ENCODE data around the gene DPP6.
"Not testable (repeated sequence)": the region's sequence is repeated elsewhere in the genome, so short reads cannot be mapped to it uniquely, and the experiment has no call there.

Gene DPP6

GRCh38 chr7:154148791-154149516 lies 96.8 kb downstream of the DPP6 start:
- DNase-seq (ENCODE audit: low read depth), result not testable (repeated sequence)

- DNase-seq (ENCODE audit: low read depth), result not testable (repeated sequence)
Observed at GRCh38 chr7:154150656-154151055, 98.5 kb downstream of the DPP6 start.

- DNase-seq (ENCODE audit: low read depth), result not testable (repeated sequence)
Observed at GRCh38 chr7:154151306-154151705, 99.1 kb downstream of the DPP6 start.

- not testable (repeated sequence) for DNase-seq (ENCODE audit: low read depth)
Observed at GRCh38 chr7:154155928-154156327, 103.7 kb downstream of the DPP6 start.

GRCh38 chr7:154162921-154163320 lies 110.7 kb downstream of the DPP6 start:
- not testable (repeated sequence) for DNase-seq (ENCODE audit: low read depth)

GRCh38 chr7:154163642-154164041 lies 111.4 kb downstream of the DPP6 start:
- not testable (repeated sequence) for DNase-seq (ENCODE audit: low read depth)

GRCh38 chr7:154167051-154167450 lies 114.9 kb downstream of the DPP6 start:
- no peak for DNase-seq (ENCODE audit: low read depth)

GRCh38 chr7:154167807-154168206 lies 115.6 kb downstream of the DPP6 start:
- no peak for DNase-seq (ENCODE audit: low read depth)

GRCh38 chr7:154171422-154171821 lies 119.2 kb downstream of the DPP6 start:
- no peak for DNase-seq (ENCODE audit: low read depth)

- no peak for DNase-seq (ENCODE audit: low read depth)
Observed at GRCh38 chr7:154172236-154172635, 120.0 kb downstream of the DPP6 start.

GRCh38 chr7:154177584-154177983 lies 125.4 kb downstream of the DPP6 start:
- DNase-seq (ENCODE audit: low read depth), result no peak

- no peak for DNase-seq (ENCODE audit: low read depth)
Observed at GRCh38 chr7:154178895-154179294, 126.7 kb downstream of the DPP6 start.

- DNase-seq (ENCODE audit: low read depth), result no peak
Observed at GRCh38 chr7:154183482-154183881, 131.3 kb downstream of the DPP6 start.

- DNase-seq (ENCODE audit: low read depth), result no peak
Observed at GRCh38 chr7:154183946-154184345, 131.7 kb downstream of the DPP6 start.

GRCh38 chr7:154186811-154187210 lies 134.6 kb downstream of the DPP6 start:
- DNase-seq (ENCODE audit: low read depth), result no peak

- no peak for DNase-seq (ENCODE audit: low read depth)
Observed at GRCh38 chr7:154188330-154188729, 136.1 kb downstream of the DPP6 start.

- DNase-seq (ENCODE audit: low read depth), result no peak
Observed at GRCh38 chr7:154195266-154195665, 143.1 kb downstream of the DPP6 start.

GRCh38 chr7:154198481-154198880 lies 146.3 kb downstream of the DPP6 start:
- DNase-seq (ENCODE audit: low read depth), result no peak

GRCh38 chr7:154200241-154200640 lies 148.0 kb downstream of the DPP6 start:
- no peak for DNase-seq (ENCODE audit: low read depth)

- DNase-seq (ENCODE audit: low read depth), result no peak
Observed at GRCh38 chr7:154202002-154202401, 149.8 kb downstream of the DPP6 start.

GRCh38 chr7:154204046-154204445 lies 151.8 kb downstream of the DPP6 start:
- DNase-seq (ENCODE audit: low read depth), result no peak

- no peak for DNase-seq (ENCODE audit: low read depth)
Observed at GRCh38 chr7:154212861-154213260, 160.7 kb downstream of the DPP6 start.

- DNase-seq (ENCODE audit: low read depth), result no peak
Observed at GRCh38 chr7:154217688-154218340, 165.6 kb downstream of the DPP6 start.

GRCh38 chr7:154231732-154232131 lies 179.5 kb downstream of the DPP6 start:
- no peak for DNase-seq (ENCODE audit: low read depth)

All from fibroblast of the conjunctiva (primary cell).